Neural cell (in vitro differentiated cells): Measurements from ENCODE around the gene R3HDM4.

Experiments used
- EP300 ChIP-seq: fragments of 450-650 bp; conservative IDR thresholded peaks from 2 replicates; pipeline ENCODE4 v1.6.1; 2014; ENCODE audit warnings: antibody characterized with exemption, mild to moderate bottlenecking, moderate library complexity; ENCODE audit not compliant: poor library complexity, severe bottlenecking
- EZH2 ChIP-seq: fragments of 200-600, 300-800 bp; shearing (Covaris generic), sonication (generic); IDR thresholded peaks from 2 replicates; pipeline ENCODE4 v1.6.1; 2014; ENCODE audit warnings: antibody characterized with exemption, low read length, borderline replicate concordance, mild to moderate bottlenecking; ENCODE audit not compliant: insufficient read depth, poor library complexity, severe bottlenecking
- MXI1 ChIP-seq: fragments of 450-650 bp; conservative IDR thresholded peaks from 2 replicates; pipeline ENCODE4 v1.6.1; 2014; ENCODE audit warnings: antibody characterized with exemption, mild to moderate bottlenecking; ENCODE audit not compliant: poor library complexity, severe bottlenecking
- POLR2AphosphoS5 ChIP-seq: IDR thresholded peaks from 2 replicates; pipeline ENCODE4 v1.6.1; 2012
- TAF1 ChIP-seq: IDR thresholded peaks from 2 replicates; pipeline ENCODE4 v1.6.1; 2012; ENCODE audit warnings: low read depth
- TF ChIP-seq, protein P1 (sequence below): fragments of 450-650 bp; IDR thresholded peaks from 2 replicates; pipeline ENCODE4 v1.5.1; 2014; ENCODE audit warnings: antibody characterized with exemption, mild to moderate bottlenecking, moderate library complexity; ENCODE audit not compliant: poor library complexity, severe bottlenecking

DNA sequence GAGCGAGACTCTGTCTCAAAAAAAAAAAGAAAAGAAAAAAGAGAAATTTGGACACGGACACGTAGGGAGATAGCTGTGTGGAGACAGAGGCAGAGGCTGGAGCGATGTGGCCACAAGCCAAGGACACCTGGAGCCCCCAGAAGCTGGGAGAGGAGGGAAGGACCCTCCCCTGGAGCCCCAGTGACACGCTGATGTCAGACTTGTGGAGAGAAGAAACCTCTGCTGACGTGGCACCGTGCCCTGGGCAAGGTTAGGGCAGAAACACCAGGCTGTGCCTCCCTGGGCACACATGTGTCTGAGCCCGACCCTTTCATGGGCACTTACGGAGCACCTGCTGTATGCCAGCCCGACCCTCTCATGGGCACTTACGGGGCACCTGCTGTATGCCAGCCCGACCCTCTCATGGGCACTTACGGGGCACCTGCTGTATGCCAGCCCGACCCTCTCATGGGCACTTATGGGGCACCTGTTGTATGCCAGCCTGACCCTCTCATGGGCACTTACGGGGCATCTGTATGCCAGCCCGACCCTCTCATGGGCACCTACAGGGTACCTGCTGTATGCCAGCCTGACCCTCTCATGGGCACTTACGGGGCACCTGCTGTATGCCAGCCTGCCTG lies 30.6 kb upstream of the R3HDM4 start:
- no peak for TF ChIP-seq POLR2AphosphoS5
- TF ChIP-seq MXI1 = no peak
- TF ChIP-seq, protein P1, sequence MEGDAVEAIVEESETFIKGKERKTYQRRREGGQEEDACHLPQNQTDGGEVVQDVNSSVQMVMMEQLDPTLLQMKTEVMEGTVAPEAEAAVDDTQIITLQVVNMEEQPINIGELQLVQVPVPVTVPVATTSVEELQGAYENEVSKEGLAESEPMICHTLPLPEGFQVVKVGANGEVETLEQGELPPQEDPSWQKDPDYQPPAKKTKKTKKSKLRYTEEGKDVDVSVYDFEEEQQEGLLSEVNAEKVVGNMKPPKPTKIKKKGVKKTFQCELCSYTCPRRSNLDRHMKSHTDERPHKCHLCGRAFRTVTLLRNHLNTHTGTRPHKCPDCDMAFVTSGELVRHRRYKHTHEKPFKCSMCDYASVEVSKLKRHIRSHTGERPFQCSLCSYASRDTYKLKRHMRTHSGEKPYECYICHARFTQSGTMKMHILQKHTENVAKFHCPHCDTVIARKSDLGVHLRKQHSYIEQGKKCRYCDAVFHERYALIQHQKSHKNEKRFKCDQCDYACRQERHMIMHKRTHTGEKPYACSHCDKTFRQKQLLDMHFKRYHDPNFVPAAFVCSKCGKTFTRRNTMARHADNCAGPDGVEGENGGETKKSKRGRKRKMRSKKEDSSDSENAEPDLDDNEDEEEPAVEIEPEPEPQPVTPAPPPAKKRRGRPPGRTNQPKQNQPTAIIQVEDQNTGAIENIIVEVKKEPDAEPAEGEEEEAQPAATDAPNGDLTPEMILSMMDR = no peak
- TF ChIP-seq EP300 = no peak
- TF ChIP-seq EZH2 = no peak
- TF ChIP-seq TAF1 = no peak
